Osteocyte (in vitro differentiated cells): ENCODE measurements around the gene NFIB. TPM values are rescaled to one million over a fixed set of nuclear protein-coding genes. Genes with fewer than 3 reads are reported as not detected.

Experiments
- DNase-seq: peaks from one replicate; pipeline ENCODE4 v3.0.0; 2021; ENCODE audit warnings: mixed read lengths; ENCODE audit not compliant: unreplicated experiment; ENCODE audit errors: extremely low spot score
- H3K27ac Mint-ChIP-seq: one replicate; pipeline ENCODE4 v1.8.0; 2021; ENCODE audit warnings: mild to moderate bottlenecking, mixed read lengths; ENCODE audit not compliant: unreplicated experiment
- H3K27me3 Mint-ChIP-seq: one replicate; pipeline ENCODE4 v1.8.0; 2021; ENCODE audit warnings: mixed read lengths; ENCODE audit not compliant: unreplicated experiment
- H3K36me3 Mint-ChIP-seq: one replicate; pipeline ENCODE4 v1.8.0; 2021; ENCODE audit warnings: mixed read lengths; ENCODE audit not compliant: unreplicated experiment
- H3K4me1 Mint-ChIP-seq: one replicate; pipeline ENCODE4 v1.8.0; 2021; ENCODE audit warnings: mixed read lengths; ENCODE audit not compliant: unreplicated experiment
- H3K4me3 Mint-ChIP-seq: one replicate; pipeline ENCODE4 v1.8.0; 2021; ENCODE audit warnings: mild to moderate bottlenecking, moderate library complexity, mixed read lengths; ENCODE audit not compliant: unreplicated experiment
- H3K9me3 Mint-ChIP-seq: one replicate; pipeline ENCODE4 v1.8.0; 2021; ENCODE audit warnings: mixed read lengths; ENCODE audit not compliant: unreplicated experiment
- CTCF ChIP-seq: fragments of 200-600 bp; sonication (generic); IDR thresholded peaks from 2 replicates; pipeline ENCODE4 v1.5.0; 2021; ENCODE audit warnings: antibody characterized with exemption, mild to moderate bottlenecking, moderate library complexity
- total RNA-seq: library from RNA; stranded (reverse); gene quantifications from 2 replicates; pipeline ENCODE4 v1.2.1, GENCODE V29; 2021

NFIB gene
- total RNA-seq, 1 donor from 2014 or later = 36.1 TPM

- no peaks in the 10 kb centered on the region for H3K9me3 Mint-ChIP-seq
- peaks cover 3% of the 10 kb centered on the region for H3K36me3 Mint-ChIP-seq
- peaks cover 13% of the 10 kb centered on the region for H3K4me1 Mint-ChIP-seq
- H3K4me3 Mint-ChIP-seq = no peak overlapping the region
- no peak overlapping the region for H3K27ac Mint-ChIP-seq
- no peak for DNase-seq
- no peak for TF ChIP-seq CTCF
- no peaks in the 10 kb centered on the region for H3K27me3 Mint-ChIP-seq
Measured at GRCh38 chr9:14185016-14185415, 128.9 kb downstream of the NFIB start.

- TF ChIP-seq CTCF = no peak
- Mint-ChIP-seq H3K4me3 (no peak overlapping the region), H3K36me3 (peaks cover 3% of the 10 kb centered on the region), H3K4me1 (peaks cover 16% of the 10 kb centered on the region), H3K27ac (no peak overlapping the region), H3K9me3 (no peaks in the 10 kb centered on the region), H3K27me3 (no peaks in the 10 kb centered on the region)
- no peak for DNase-seq
Measured at GRCh38 chr9:14183001-14183400, 130.9 kb downstream of the NFIB start.

- H3K4me1 Mint-ChIP-seq = peaks cover 13% of the 10 kb centered on the region
- H3K9me3 Mint-ChIP-seq = no peaks in the 10 kb centered on the region
- no peak overlapping the region for H3K4me3 Mint-ChIP-seq
- TF ChIP-seq CTCF = no peak
- H3K27me3 Mint-ChIP-seq = no peaks in the 10 kb centered on the region
- peaks cover 6% of the 10 kb centered on the region for H3K36me3 Mint-ChIP-seq
- DNase-seq = no peak
- peak overlapping the region; percentile 3 for H3K27ac Mint-ChIP-seq
Measured at GRCh38 chr9:14180960-14181537, 132.9 kb downstream of the NFIB start.

- Mint-ChIP-seq H3K36me3 (peaks cover 6% of the 10 kb centered on the region), H3K9me3 (no peaks in the 10 kb centered on the region), H3K4me3 (no peak overlapping the region), H3K27ac (no peak overlapping the region), H3K4me1 (peaks cover 13% of the 10 kb centered on the region), H3K27me3 (no peaks in the 10 kb centered on the region)
- TF ChIP-seq CTCF = no peak
- no peak for DNase-seq
Measured at GRCh38 chr9:14180093-14180959, 133.6 kb downstream of the NFIB start.

GRCh38 chr9:14179449-14179848 is 134.5 kb downstream of the NFIB start:
- no peak overlapping the region for H3K4me3 Mint-ChIP-seq
- H3K36me3 Mint-ChIP-seq = peaks cover 7% of the 10 kb centered on the region
- no peak overlapping the region for H3K27ac Mint-ChIP-seq

More at GRCh38 chr9:14179449-14179848, 134.5 kb downstream of the NFIB start:
- H3K4me1 Mint-ChIP-seq = peaks cover 13% of the 10 kb centered on the region
- DNase-seq = no peak
- TF ChIP-seq CTCF = no peak
- H3K27me3 Mint-ChIP-seq = no peaks in the 10 kb centered on the region
- no peaks in the 10 kb centered on the region for H3K9me3 Mint-ChIP-seq
